ENCODE data around the gene VPS35.

DNA sequence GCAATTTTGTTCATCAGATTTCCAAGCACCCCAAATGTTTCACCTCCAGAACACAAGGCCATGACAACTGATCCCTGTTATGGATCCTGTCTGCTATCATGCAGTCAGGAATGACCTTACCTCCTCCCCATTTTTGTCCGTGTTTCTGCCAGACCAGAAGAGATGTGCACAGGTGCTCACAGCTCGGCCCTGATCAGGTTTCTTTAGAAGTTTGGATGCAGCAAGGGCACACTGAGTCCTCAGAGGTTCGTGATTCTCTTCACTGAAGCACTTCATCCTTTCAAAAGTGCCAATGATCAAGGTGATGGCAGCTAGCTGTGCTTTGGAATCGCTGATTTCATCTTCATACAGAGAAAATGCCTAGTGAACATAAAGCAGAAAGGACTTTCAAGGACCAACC lies 26.9 kb downstream of the VPS35 start:
- TF ChIP-seq ZNF785 (tag by site-specific recombination; IDR thresholded peaks at IDR 0.05) (no peak), BCL11A (tag by site-specific recombination; IDR thresholded peaks at IDR 0.05; ENCODE audit: low read depth) (no peak)
- TF ChIP-seq, protein P1, sequence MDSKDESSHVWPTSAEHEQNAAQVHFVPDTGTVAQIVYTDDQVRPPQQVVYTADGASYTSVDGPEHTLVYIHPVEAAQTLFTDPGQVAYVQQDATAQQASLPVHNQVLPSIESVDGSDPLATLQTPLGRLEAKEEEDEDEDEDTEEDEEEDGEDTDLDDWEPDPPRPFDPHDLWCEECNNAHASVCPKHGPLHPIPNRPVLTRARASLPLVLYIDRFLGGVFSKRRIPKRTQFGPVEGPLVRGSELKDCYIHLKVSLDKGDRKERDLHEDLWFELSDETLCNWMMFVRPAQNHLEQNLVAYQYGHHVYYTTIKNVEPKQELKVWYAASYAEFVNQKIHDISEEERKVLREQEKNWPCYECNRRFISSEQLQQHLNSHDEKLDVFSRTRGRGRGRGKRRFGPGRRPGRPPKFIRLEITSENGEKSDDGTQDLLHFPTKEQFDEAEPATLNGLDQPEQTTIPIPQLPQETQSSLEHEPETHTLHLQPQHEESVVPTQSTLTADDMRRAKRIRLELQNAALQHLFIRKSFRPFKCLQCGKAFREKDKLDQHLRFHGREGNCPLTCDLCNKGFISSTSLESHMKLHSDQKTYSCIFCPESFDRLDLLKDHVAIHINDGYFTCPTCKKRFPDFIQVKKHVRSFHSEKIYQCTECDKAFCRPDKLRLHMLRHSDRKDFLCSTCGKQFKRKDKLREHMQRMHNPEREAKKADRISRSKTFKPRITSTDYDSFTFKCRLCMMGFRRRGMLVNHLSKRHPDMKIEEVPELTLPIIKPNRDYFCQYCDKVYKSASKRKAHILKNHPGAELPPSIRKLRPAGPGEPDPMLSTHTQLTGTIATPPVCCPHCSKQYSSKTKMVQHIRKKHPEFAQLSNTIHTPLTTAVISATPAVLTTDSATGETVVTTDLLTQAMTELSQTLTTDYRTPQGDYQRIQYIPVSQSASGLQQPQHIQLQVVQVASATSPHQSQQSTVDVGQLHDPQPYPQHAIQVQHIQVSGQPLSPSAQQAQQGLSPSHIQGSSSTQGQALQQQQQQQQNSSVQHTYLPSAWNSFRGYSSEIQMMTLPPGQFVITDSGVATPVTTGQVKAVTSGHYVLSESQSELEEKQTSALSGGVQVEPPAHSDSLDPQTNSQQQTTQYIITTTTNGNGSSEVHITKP (tag by site-specific recombination; IDR thresholded peaks at IDR 0.05), result no peak
- TF ChIP-seq, protein P2, sequence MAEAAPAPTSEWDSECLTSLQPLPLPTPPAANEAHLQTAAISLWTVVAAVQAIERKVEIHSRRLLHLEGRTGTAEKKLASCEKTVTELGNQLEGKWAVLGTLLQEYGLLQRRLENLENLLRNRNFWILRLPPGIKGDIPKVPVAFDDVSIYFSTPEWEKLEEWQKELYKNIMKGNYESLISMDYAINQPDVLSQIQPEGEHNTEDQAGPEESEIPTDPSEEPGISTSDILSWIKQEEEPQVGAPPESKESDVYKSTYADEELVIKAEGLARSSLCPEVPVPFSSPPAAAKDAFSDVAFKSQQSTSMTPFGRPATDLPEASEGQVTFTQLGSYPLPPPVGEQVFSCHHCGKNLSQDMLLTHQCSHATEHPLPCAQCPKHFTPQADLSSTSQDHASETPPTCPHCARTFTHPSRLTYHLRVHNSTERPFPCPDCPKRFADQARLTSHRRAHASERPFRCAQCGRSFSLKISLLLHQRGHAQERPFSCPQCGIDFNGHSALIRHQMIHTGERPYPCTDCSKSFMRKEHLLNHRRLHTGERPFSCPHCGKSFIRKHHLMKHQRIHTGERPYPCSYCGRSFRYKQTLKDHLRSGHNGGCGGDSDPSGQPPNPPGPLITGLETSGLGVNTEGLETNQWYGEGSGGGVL (tag by site-specific recombination; IDR thresholded peaks at IDR 0.05), result no peak
